H9 (cell line): ENCODE data around the gene NEK7. TPM values are rescaled to one million over a fixed set of nuclear protein-coding genes. Genes with fewer than 3 reads are reported as not detected.

Experiments
- DNase-seq: peaks from one replicate; pipeline ENCODE4 v3.0.0-alpha.2; 2017
- H2AFZ ChIP-seq: one replicate; pipeline ENCODE4 v1.6.1; 2013; ENCODE audit warnings: mild to moderate bottlenecking, low read length, control low read depth, moderate library complexity
- H2AK5ac ChIP-seq: 2 replicates; pipeline ENCODE4 v1.6.1; 2013; ENCODE audit warnings: low read length, control low read depth, mixed read lengths; ENCODE audit not compliant: insufficient read length
- H2BK120ac ChIP-seq: one replicate; pipeline ENCODE4 v1.6.1; 2013; ENCODE audit warnings: low read depth, mild to moderate bottlenecking, low read length, control low read depth, inconsistent platforms; ENCODE audit not compliant: poor library complexity, severe bottlenecking
- H2BK12ac ChIP-seq: 2 replicates; pipeline ENCODE4 v1.6.1; 2013; ENCODE audit warnings: low read length, control low read depth, mixed read lengths, low read depth; ENCODE audit not compliant: insufficient read length
- H2BK15ac ChIP-seq: 2 replicates; pipeline ENCODE4 v1.6.1; 2013; ENCODE audit warnings: low read depth, low read length, control low read depth
- H2BK20ac ChIP-seq: one replicate; pipeline ENCODE4 v1.6.1; 2013; ENCODE audit warnings: low read depth, mild to moderate bottlenecking, low read length, control low read depth, inconsistent platforms; ENCODE audit not compliant: poor library complexity, severe bottlenecking
- H2BK5ac ChIP-seq: 2 replicates; pipeline ENCODE4 v1.6.1; 2013; ENCODE audit warnings: low read length, control low read depth, mixed read lengths; ENCODE audit not compliant: insufficient read length
- H3K14ac ChIP-seq: 2 replicates; pipeline ENCODE4 v1.6.1; 2013; ENCODE audit warnings: low read length, control low read depth; ENCODE audit not compliant: insufficient read depth
- H3K18ac ChIP-seq: 2 replicates; pipeline ENCODE4 v1.6.1; 2013; ENCODE audit warnings: low read depth, mild to moderate bottlenecking, mixed read lengths, low read length, control low read depth; ENCODE audit not compliant: insufficient read length
- H3K23ac ChIP-seq: 2 replicates; pipeline ENCODE4 v1.6.1; 2013; ENCODE audit warnings: low read length, control low read depth, mixed read lengths, low read depth; ENCODE audit not compliant: insufficient read length
- H3K23me2 ChIP-seq: 2 replicates; pipeline ENCODE4 v1.6.1; 2013; ENCODE audit warnings: low read depth, mild to moderate bottlenecking, mixed read lengths, low read length, control low read depth; ENCODE audit not compliant: insufficient read length, poor library complexity, severe bottlenecking
- H3K27ac ChIP-seq: 2 replicates; pipeline ENCODE4 v1.5.1; 2013; ENCODE audit warnings: low read length, control low read depth, mixed read lengths, low read depth; ENCODE audit not compliant: insufficient read length
- H3K27me3 ChIP-seq: 2 replicates; pipeline ENCODE4 v1.6.1; 2013; ENCODE audit warnings: low read length, control low read depth, inconsistent platforms; ENCODE audit not compliant: insufficient read depth
- H3K4ac ChIP-seq: 2 replicates; pipeline ENCODE4 v1.6.1; 2013; ENCODE audit warnings: low read depth, mild to moderate bottlenecking, control low read depth, inconsistent platforms, low read length, moderate library complexity
- H3K4me1 ChIP-seq: 2 replicates; pipeline ENCODE4 v1.6.1; 2013; ENCODE audit warnings: low read length, control low read depth, inconsistent platforms; ENCODE audit not compliant: insufficient read depth
- H3K4me2 ChIP-seq: 2 replicates; pipeline ENCODE4 v1.6.1; 2013; ENCODE audit warnings: low read length, control low read depth, mixed read lengths; ENCODE audit not compliant: insufficient read length, insufficient read depth
- H3K56ac ChIP-seq: 2 replicates; pipeline ENCODE4 v1.6.1; 2013; ENCODE audit warnings: low read depth, mild to moderate bottlenecking, mixed read lengths, low read length, control low read depth; ENCODE audit not compliant: insufficient read length
- H3K79me1 ChIP-seq: 2 replicates; pipeline ENCODE4 v1.6.1; 2013; ENCODE audit warnings: low read depth, mild to moderate bottlenecking, moderate library complexity, low read length, control low read depth, inconsistent platforms; ENCODE audit not compliant: insufficient read depth, poor library complexity, severe bottlenecking
- H3K79me2 ChIP-seq: 2 replicates; pipeline ENCODE4 v1.6.1; 2013; ENCODE audit warnings: low read length, control low read depth, inconsistent platforms; ENCODE audit not compliant: insufficient read depth
- H3K9ac ChIP-seq: 2 replicates; pipeline ENCODE4 v1.6.1; 2013; ENCODE audit warnings: low read length, control low read depth, mixed read lengths; ENCODE audit not compliant: insufficient read length; ENCODE audit errors: extremely low read depth
- H3K9me3 ChIP-seq: one replicate; pipeline ENCODE4 v1.6.1; 2013; ENCODE audit warnings: low read depth, low read length, inconsistent platforms; ENCODE audit not compliant: control insufficient read depth
- H3T11ph ChIP-seq: one replicate; pipeline ENCODE4 v1.6.1; 2013; ENCODE audit warnings: mild to moderate bottlenecking, low read length, control low read depth, inconsistent platforms
- H4K20me1 ChIP-seq: one replicate; pipeline ENCODE4 v1.6.1; 2013; ENCODE audit not compliant: control insufficient read depth, insufficient read length, insufficient read depth
- H4K5ac ChIP-seq: 2 replicates; pipeline ENCODE4 v1.6.1; 2013; ENCODE audit warnings: low read depth, mild to moderate bottlenecking, mixed read lengths, low read length, control low read depth; ENCODE audit not compliant: insufficient read length
- H4K8ac ChIP-seq: replicated peaks from 2 replicates; pipeline ENCODE4 v1.6.1; 2013; ENCODE audit warnings: low read length, control low read depth, mixed read lengths, low read depth; ENCODE audit not compliant: insufficient read length
- H4K91ac ChIP-seq: 2 replicates; pipeline ENCODE4 v1.6.1; 2013; ENCODE audit warnings: low read depth, mild to moderate bottlenecking, moderate library complexity, mixed read lengths, low read length, control low read depth; ENCODE audit not compliant: insufficient read length
- H3K27ac Mint-ChIP-seq, 3 experiments: 2 replicates in 2 of 3; 3 replicates in 1 of 3; pipeline ENCODE4 v1.8.0; 2020 to 2021; ENCODE audit warnings: mixed read lengths in 3 of 3, mild to moderate bottlenecking in 1 of 3, moderate library complexity in 1 of 3
- H3K27me3 Mint-ChIP-seq: 2 replicates; pipeline ENCODE4 v1.8.0; 2021; ENCODE audit warnings: low read depth, mild to moderate bottlenecking, moderate library complexity, mixed read lengths
- H3K36me3 Mint-ChIP-seq, 3 experiments: 2 replicates in 2 of 3; 3 replicates in 1 of 3; pipeline ENCODE4 v1.8.0; 2020 to 2021; ENCODE audit warnings: low read depth in 3 of 3, mixed read lengths in 3 of 3; ENCODE audit not compliant: insufficient read depth in 1 of 3
- H3K4me1 Mint-ChIP-seq, 2 experiments: 2 replicates each; pipeline ENCODE4 v1.8.0; 2020; ENCODE audit warnings: mixed read lengths in 2 of 2
- H3K4me3 Mint-ChIP-seq, 2 experiments: 2 replicates in 1 of 2; 3 replicates in 1 of 2; pipeline ENCODE4 v1.8.0; 2020 to 2021; ENCODE audit warnings: mild to moderate bottlenecking in 2 of 2, mixed read lengths in 2 of 2, moderate library complexity in 1 of 2
- H3K9me3 Mint-ChIP-seq, 2 experiments: 2 replicates in 1 of 2; 3 replicates in 1 of 2; pipeline ENCODE4 v1.8.0; 2020; ENCODE audit warnings: mild to moderate bottlenecking in 2 of 2, mixed read lengths in 2 of 2, moderate library complexity in 1 of 2
- CTCF ChIP-seq: fragments of 200-600 bp; sonication (generic); conservative IDR thresholded peaks from 3 replicates; pipeline ENCODE4 v1.8.0; 2021; ENCODE audit warnings: antibody characterized with exemption, mild to moderate bottlenecking
- WGBS: extraction: QIAGEN DNeasy Blood & Tissue Kit; methylation state at CpG from one replicate; pipeline ENCODE4 v1.1.7; 2013; ENCODE audit warnings: missing lambda C conversion rate, low lambda C conversion rate, mixed read lengths; ENCODE audit not compliant: insufficient read length; ENCODE audit errors: extremely low coverage; 5-methylcytosine and 5-hydroxymethylcytosine counted together
- total RNA-seq: library from RNA; stranded (reverse); gene quantifications from 2 replicates; pipeline ENCODE4 v1.2.1, GENCODE V29; 2021

The NEK7 gene
- total RNA-seq, 1 experiment from 2014 or later: 9.6 TPM

GRCh38 chr1:198185146-198185545, 28.3 kb downstream of the NEK7 start:
- no peak for TF ChIP-seq CTCF

More at GRCh38 chr1:198185146-198185545, 28.3 kb downstream of the NEK7 start:
- no peaks in the 10 kb centered on the region; the same call in 1 of the 2 replicates for H3K79me2 ChIP-seq
- peaks cover 3% of the 10 kb centered on the region for H3K79me1 ChIP-seq
- no peak overlapping the region for H4K91ac ChIP-seq
- H3K56ac ChIP-seq: no peak overlapping the region
- H3K18ac ChIP-seq: no peak overlapping the region
- no peak overlapping the region for H3T11ph ChIP-seq
- H3K23ac ChIP-seq: no peak overlapping the region
- H2BK20ac ChIP-seq: no peak overlapping the region
- H3K9me3 ChIP-seq: no peaks in the 10 kb centered on the region
- H3K4ac ChIP-seq: no peak overlapping the region
- H4K20me1 ChIP-seq: no peaks in the 10 kb centered on the region
- no peak overlapping the region for H2BK5ac ChIP-seq
- no peaks in the 10 kb centered on the region for H3K4me1 Mint-ChIP-seq
- H4K8ac ChIP-seq: no peak overlapping the region
- no peak overlapping the region for H3K14ac ChIP-seq
- no peak overlapping the region for H3K27ac Mint-ChIP-seq
- H3K23me2 ChIP-seq: no peaks in the 10 kb centered on the region
- no CpG with 5 or more reads among the region's 3 CpGs for WGBS
- no peaks in the 10 kb centered on the region for H3K36me3 Mint-ChIP-seq
- no peak overlapping the region for H3K27ac ChIP-seq
- no peaks in the 10 kb centered on the region for H3K9me3 Mint-ChIP-seq
- no peak overlapping the region for H2BK12ac ChIP-seq
- H3K4me1 ChIP-seq: no peaks in the 10 kb centered on the region
- no peaks in the 10 kb centered on the region for H3K27me3 Mint-ChIP-seq
- H2AFZ ChIP-seq: no peak overlapping the region
- no peak overlapping the region for H3K9ac ChIP-seq
- H2BK15ac ChIP-seq: no peak overlapping the region
- H3K4me2 ChIP-seq: no peak overlapping the region
- H2BK120ac ChIP-seq: no peak overlapping the region
- DNase-seq: no peak
- no peak overlapping the region for H2AK5ac ChIP-seq
- no peak overlapping the region for H4K5ac ChIP-seq
- H3K4me3 Mint-ChIP-seq: no peak overlapping the region
- no peaks in the 10 kb centered on the region for H3K27me3 ChIP-seq
